Stimulated activated CD8-positive, alpha-beta memory T cell treated with anti-CD3 and anti-CD28 coated beads, Interleukin-12 subunit alpha, Interleukin-12 subunit beta, amount 100 ng/mL, for 1 hour (primary cell): Measurements from ENCODE around the gene AK6.
"Not testable (repeated sequence)": the region's sequence is repeated elsewhere in the genome, so short reads cannot be mapped to it uniquely, and the experiment has no call there.

Source experiments
- DNase-seq: peaks from one replicate; pipeline ENCODE4 v3.0.0-alpha.2; 2020; ENCODE audit warnings: low read depth

AK6 gene

GRCh38 chr5:69335341-69335935 is 33.9 kb downstream of the AK6 start:
- DNase-seq = no peak

GRCh38 chr5:69334793-69335268 is 34.5 kb downstream of the AK6 start:
- DNase-seq = peak; percentile 41

GRCh38 chr5:69333668-69334315 is 35.5 kb downstream of the AK6 start:
- DNase-seq = not testable (repeated sequence)

GRCh38 chr5:69331528-69332445 is 37.5 kb downstream of the AK6 start:
- DNase-seq = no peak

GRCh38 chr5:69329905-69330489 is 39.3 kb downstream of the AK6 start:
- DNase-seq = no peak

GRCh38 chr5:69326365-69326764 is 43.0 kb downstream of the AK6 start:
- DNase-seq = no peak

GRCh38 chr5:69317391-69317790 is 51.9 kb downstream of the AK6 start:
- DNase-seq = no peak

- no peak for DNase-seq
Observed at GRCh38 chr5:69315972-69316371, 53.3 kb downstream of the AK6 start.

GRCh38 chr5:69313428-69313827 is 55.9 kb downstream of the AK6 start:
- no peak for DNase-seq

GRCh38 chr5:69312459-69313160 is 56.7 kb downstream of the AK6 start:
- no peak for DNase-seq

- DNase-seq = no peak
Observed at GRCh38 chr5:69309380-69309779, 59.9 kb downstream of the AK6 start.

GRCh38 chr5:69308046-69308553 is 61.2 kb downstream of the AK6 start:
- DNase-seq = no peak

- no peak for DNase-seq
Observed at GRCh38 chr5:69305512-69305911, 63.8 kb downstream of the AK6 start.
